Motor neuron (in vitro differentiated cells): ENCODE measurements around the gene BCAM. TPM values are rescaled to one million over a fixed set of nuclear protein-coding genes. Genes with fewer than 3 reads are reported as not detected.
"Not testable (repeated sequence)": the region's sequence is repeated elsewhere in the genome, so short reads cannot be mapped to it uniquely, and the experiment has no call there.

ENCODE experiments used
- ATAC-seq, 8 experiments: fragments of 200-7000 bp; cut with Tn5 transposase; replicated peaks in 6 of 8; 2 replicates each; pipeline ENCODE4 v1.8.0; 2021; ENCODE audit warnings: mild to moderate bottlenecking in 8 of 8, moderate library complexity in 8 of 8
- H3K27ac ChIP-seq, 2 donors: fragments of 250-450 bp; sonication (Bioruptor Pico); 2 replicates each; pipeline ENCODE4 v1.9.0; 2021; ENCODE audit warnings: antibody characterized with exemption in 2 of 2, mild to moderate bottlenecking in 2 of 2, moderate library complexity in 1 of 2
- H3K4me1 ChIP-seq, 2 donors: fragments of 250-450 bp; sonication (Bioruptor Pico); replicated peaks in 1 of 2; 2 replicates each; pipeline ENCODE4 v1.6.1; 2021; ENCODE audit warnings: antibody characterized with exemption in 2 of 2, mild to moderate bottlenecking in 2 of 2, moderate library complexity in 1 of 2
- H3K4me3 ChIP-seq, 5 donors: fragments of 250-450 bp; sonication (Bioruptor Pico); 2 replicates each; pipeline ENCODE4 v1.9.0; 2021; ENCODE audit warnings: antibody characterized with exemption in 5 of 5, mild to moderate bottlenecking in 5 of 5, moderate library complexity in 4 of 5
- WGBS, 10 experiments: fragments of 450-650 bp; shearing (Covaris generic); methylation state at CpG; one replicate each; pipeline ENCODE4 v1.0.0; 2022; 5-methylcytosine and 5-hydroxymethylcytosine counted together
- in situ Hi-C, 9 experiments: fragments of 400-800 bp; cut with MboI; loops; one replicate each; pipeline ENCODE4 v1.15.0; 2021; ENCODE audit warnings: low sequenced_read_pairs in 9 of 9, low pct_unique_long_range_greater_than_20kb in 2 of 9; ENCODE audit not compliant: unreplicated experiment in 9 of 9
- total RNA-seq, 8 experiments: library from RNA; unstranded; fragments of 300-600 nt; gene quantifications; 2 replicates each; pipeline versions ENCODE4 v1.2.3 to v1.2.4, GENCODE V29; 2022

Gene BCAM
- total RNA-seq, 8 experiments from 2014 or later = 1.7 to 10.6 (median 6.1) TPM

GRCh38 chr19:44848812-44849447, 40.0 kb downstream of the BCAM start:
- Histone ChIP-seq H3K4me3 (peak overlapping the region; percentile 92 to 99 (median 97)), H3K4me1 (peaks cover 12 to 22% of the 10 kb centered on the region in 2 donors), H3K27ac (peak overlapping the region; percentile 50 to 91)
- in situ Hi-C loops = loop anchor here in 1 of 9 experiments (10.0 to 25.0 kb wide), 2 partner anchors 54 to 287 kb away; no protein-coding TSS in a partner anchor
- WGBS, 10 experiments = 0 to 53% methylated on average over 2 to 3 of the region's 18 CpGs; no CpG with 5 or more reads in 8 of the 10 experiments
- peak in 4 of 8 experiments; percentile 2 to 11 (median 8) for ATAC-seq

GRCh38 chr19:44850641-44851109, 41.8 kb downstream of the BCAM start:
- in situ Hi-C loops = no loop called here
- WGBS, 10 experiments = no CpG with 5 or more reads among the region's 8 CpGs
- Histone ChIP-seq H3K27ac (peak overlapping the region in 1 of 2 donors; percentile 67), H3K4me1 (peaks cover 12 to 22% of the 10 kb centered on the region in 2 donors), H3K4me3 (no peak overlapping the region)
- ATAC-seq = no peak

GRCh38 chr19:44851427-44851826, 42.5 kb downstream of the BCAM start:
- Histone ChIP-seq H3K27ac (peak overlapping the region in 1 of 2 donors; percentile 67), H3K4me1 (peaks cover 12 to 22% of the 10 kb centered on the region in 2 donors), H3K4me3 (no peak overlapping the region)
- no peak for ATAC-seq
- in situ Hi-C loops = no loop called here
- WGBS, 10 experiments = 40% methylated on average over 1 of the region's 2 CpGs; no CpG with 5 or more reads in 9 of the 10 experiments

GRCh38 chr19:44855606-44856005, 46.7 kb downstream of the BCAM start:
- peaks cover 0 to 3% of the 10 kb centered on the region in 2 donors for H3K4me1 ChIP-seq
- no peak overlapping the region for H3K4me3 ChIP-seq
- ATAC-seq = no peak
- no peak overlapping the region for H3K27ac ChIP-seq
- in situ Hi-C loops = no loop called here
- 33 to 100% (median 88%) methylated on average over 1 of the region's 1 CpG; no CpG with 5 or more reads in 7 of the 10 experiments for WGBS, 10 experiments

GRCh38 chr19:44856421-44857083, 47.6 kb downstream of the BCAM start:
- WGBS, 10 experiments = 50 to 100% (median 87%) methylated on average over 1 to 5 of the region's 10 CpGs; no CpG with 5 or more reads in 4 of the 10 experiments
- no peak overlapping the region for H3K27ac ChIP-seq
- in situ Hi-C loops = no loop called here
- H3K4me1 ChIP-seq = no peaks in the 10 kb centered on the region
- no peak overlapping the region for H3K4me3 ChIP-seq
- ATAC-seq = no peak

GRCh38 chr19:44857837-44858236, 48.9 kb downstream of the BCAM start:
- ATAC-seq = peak in 3 of 8 experiments; percentile 91 to 95 (median 91)
- Histone ChIP-seq H3K27ac (no peak overlapping the region), H3K4me1 (no peaks in the 10 kb centered on the region), H3K4me3 (no peak overlapping the region)
- 57 to 100% (median 89%) methylated on average over 1 to 4 of the region's 4 CpGs; no CpG with 5 or more reads in 3 of the 10 experiments for WGBS, 10 experiments
- in situ Hi-C loops = no loop called here

GRCh38 chr19:44861576-44861975, 52.7 kb downstream of the BCAM start:
- H3K27ac ChIP-seq, H3K4me3 ChIP-seq, in situ Hi-C loops, ATAC-seq, H3K4me1 ChIP-seq: not testable (repeated sequence)
- WGBS, 10 experiments = 75 to 100% (median 96%) methylated on average over 1 to 3 of the region's 3 CpGs

- Histone ChIP-seq H3K27ac (no peak overlapping the region), H3K4me3 (no peak overlapping the region), H3K4me1 (no peaks in the 10 kb centered on the region)
- 83 to 100% (median 100%) methylated on average over 1 to 2 of the region's 2 CpGs; no CpG with 5 or more reads in 5 of the 10 experiments for WGBS, 10 experiments
- ATAC-seq = no peak
- in situ Hi-C loops = no loop called here
Observed at GRCh38 chr19:44863990-44864389, 55.1 kb downstream of the BCAM start.

GRCh38 chr19:44865196-44865767, 56.4 kb downstream of the BCAM start:
- no peaks in the 10 kb centered on the region for H3K4me1 ChIP-seq
- no peak overlapping the region for H3K4me3 ChIP-seq
- WGBS, 10 experiments = 80 to 100% (median 100%) methylated on average over 1 to 5 of the region's 27 CpGs; no CpG with 5 or more reads in 4 of the 10 experiments
- in situ Hi-C loops = no loop called here
- no peak overlapping the region for H3K27ac ChIP-seq
- no peak for ATAC-seq

GRCh38 chr19:44866664-44867063, 57.8 kb downstream of the BCAM start:
- Histone ChIP-seq H3K4me3 (no peak overlapping the region), H3K4me1 (no peaks in the 10 kb centered on the region), H3K27ac (no peak overlapping the region)
- in situ Hi-C loops = no loop called here
- ATAC-seq = peak in 3 of 8 experiments; percentile 22 to 93 (median 64)
- WGBS, 10 experiments = 86% methylated on average over 4 of the region's 4 CpGs; no CpG with 5 or more reads in 9 of the 10 experiments

- Histone ChIP-seq H3K4me1 (no peaks in the 10 kb centered on the region), H3K4me3 (no peak overlapping the region), H3K27ac (no peak overlapping the region)
- ATAC-seq = no peak
- in situ Hi-C loops = no loop called here
- 80 to 100% (median 95%) methylated on average over 2 to 11 of the region's 12 CpGs; no CpG with 5 or more reads in 3 of the 10 experiments for WGBS, 10 experiments
Observed at GRCh38 chr19:44867578-44867977, 58.7 kb downstream of the BCAM start.

- whole genome bisulfite sequencing, 10 experiments = 70 to 100% (median 93%) methylated on average over 1 to 5 of the region's 13 CpGs; no CpG with 5 or more reads in 1 of the 10 experiments
- no peaks in the 10 kb centered on the region for H3K4me1 ChIP-seq
- ATAC-seq = peak in 1 of 8 experiments; percentile 19
- in situ Hi-C loops = no loop called here
- no peak overlapping the region for H3K27ac ChIP-seq
- no peak overlapping the region for H3K4me3 ChIP-seq
Observed at GRCh38 chr19:44869733-44870470, 61.0 kb downstream of the BCAM start.
